Measurements from ENCODE around the gene MCC.

- TF ChIP-seq REST (IDR thresholded peaks at IDR 0.05; ENCODE audit: low read depth): no peak
- TF ChIP-seq EGR1 (IDR thresholded peaks at IDR 0.05): no peak
- TF ChIP-seq USF1 (IDR thresholded peaks at IDR 0.05): no peak
- no peak for TF ChIP-seq FOXM1 (IDR thresholded peaks at IDR 0.05; ENCODE audit: borderline replicate concordance, low read depth)
- no peak for TF ChIP-seq TAF1 (IDR thresholded peaks at IDR 0.05; ENCODE audit: low read depth)
- no peak for TF ChIP-seq EP300 (IDR thresholded peaks at IDR 0.05; ENCODE audit: borderline replicate concordance)
These were observed 364.6 kb downstream of the MCC start for GRCh38 chr5:113123618-113124017.

Data from Ishikawa (cell line).